ENCODE results near the gene CREB3L2. TPM values are rescaled to one million over a fixed set of nuclear protein-coding genes. Genes with fewer than 3 reads are reported as not detected.
"Not testable (repeated sequence)": the region's sequence is repeated elsewhere in the genome, so short reads cannot be mapped to it uniquely, and the experiment has no call there.

The CREB3L2 gene
- total RNA-seq, 4 donors from 2014 or later, result 33.1 to 59.1 (median 43.3) TPM

GRCh38 chr7:137983323-137984008 lies 18.4 kb downstream of the CREB3L2 start:
- Histone ChIP-seq H3K9me3 (no peaks in the 10 kb centered on the region), H3K27me3 (no peaks in the 10 kb centered on the region), H3K4me1 (peaks cover 20 to 97% (median 56%) of the 10 kb centered on the region in 3 donors), H3K36me3 (no peaks in the 10 kb centered on the region), H3K27ac (peak overlapping the region in 3 of 4 donors; percentile 30 to 74 (median 49)), H3K4me3 (no peak overlapping the region)
- ATAC-seq, result peak; percentile 35
- TF ChIP-seq POLR2AphosphoS5 (IDR thresholded peaks at IDR 0.05) (no peak), CTCF (IDR thresholded peaks at IDR 0.05) (no peak), POLR2A (IDR thresholded peaks at IDR 0.05) (no peak), EP300 (IDR thresholded peaks at IDR 0.05) (no peak)
- 61 to 76% methylated on average over 9 of the region's 12 CpGs for WGBS, 2 donors (ENCODE audit: low coverage in 1 of 2)

GRCh38 chr7:137982394-137982793 lies 19.5 kb downstream of the CREB3L2 start:
- peaks cover 17 to 97% (median 45%) of the 10 kb centered on the region in 3 donors for H3K4me1 ChIP-seq
- H3K27ac ChIP-seq, result peak overlapping the region in 2 of 4 donors; percentile 52 to 74
- WGBS, 2 donors (ENCODE audit: low coverage in 1 of 2), result 90 to 100% methylated on average over 1 to 5 of the region's 6 CpGs
- H3K4me3 ChIP-seq, H3K27me3 ChIP-seq, H3K9me3 ChIP-seq, H3K36me3 ChIP-seq, ATAC-seq: not testable (repeated sequence)

- no peaks in the 10 kb centered on the region for H3K9me3 ChIP-seq
- 44 to 78% methylated on average over 4 of the region's 4 CpGs for WGBS, 2 donors (ENCODE audit: low coverage in 1 of 2)
- peak overlapping the region; percentile 36 to 74 (median 48) for H3K27ac ChIP-seq
- no peaks in the 10 kb centered on the region for H3K36me3 ChIP-seq
- H3K27me3 ChIP-seq, result no peaks in the 10 kb centered on the region
- no peak for TF ChIP-seq CTCF (IDR thresholded peaks at IDR 0.05)
- TF ChIP-seq POLR2A (IDR thresholded peaks at IDR 0.05), result no peak
- TF ChIP-seq POLR2AphosphoS5 (IDR thresholded peaks at IDR 0.05), result no peak
- TF ChIP-seq EP300 (IDR thresholded peaks at IDR 0.05), result no peak
- ATAC-seq, result no peak
- peaks cover 12 to 97% (median 38%) of the 10 kb centered on the region in 3 donors for H3K4me1 ChIP-seq
- no peak overlapping the region for H3K4me3 ChIP-seq
These were observed 20.2 kb downstream of the CREB3L2 start for GRCh38 chr7:137981668-137982067.

GRCh38 chr7:137981175-137981574 lies 20.7 kb downstream of the CREB3L2 start:
- no peak for TF ChIP-seq EP300 (IDR thresholded peaks at IDR 0.05)
- TF ChIP-seq POLR2AphosphoS5 (IDR thresholded peaks at IDR 0.05), result peak; percentile 9
- TF ChIP-seq CTCF (IDR thresholded peaks at IDR 0.05), result no peak
- peaks cover 7 to 97% (median 34%) of the 10 kb centered on the region in 3 donors for H3K4me1 ChIP-seq

GRCh38 chr7:137980308-137980707 lies 21.6 kb downstream of the CREB3L2 start:
- ATAC-seq, result no peak
- Histone ChIP-seq H3K4me1 (peaks cover 6 to 97% (median 31%) of the 10 kb centered on the region in 3 donors), H3K27ac (peak overlapping the region in 3 of 4 donors; percentile 35 to 79 (median 74)), H3K9me3 (no peaks in the 10 kb centered on the region), H3K36me3 (no peaks in the 10 kb centered on the region), H3K27me3 (no peaks in the 10 kb centered on the region), H3K4me3 (no peak overlapping the region)
- no peak for TF ChIP-seq POLR2AphosphoS5 (IDR thresholded peaks at IDR 0.05)
- no peak for TF ChIP-seq POLR2A (IDR thresholded peaks at IDR 0.05)
- TF ChIP-seq CTCF (IDR thresholded peaks at IDR 0.05), result no peak
- no peak for TF ChIP-seq EP300 (IDR thresholded peaks at IDR 0.05)
- no CpG with 5 or more reads among the region's 2 CpGs for WGBS, 2 donors (ENCODE audit: low coverage in 1 of 2)

More at GRCh38 chr7:137981175-137981574, 20.7 kb downstream of the CREB3L2 start:
- no peak for ATAC-seq
- no peak overlapping the region for H3K4me3 ChIP-seq
- H3K27ac ChIP-seq, result peak overlapping the region; percentile 36 to 79 (median 60)
- H3K36me3 ChIP-seq, result no peaks in the 10 kb centered on the region
- H3K9me3 ChIP-seq, result no peaks in the 10 kb centered on the region
- no peaks in the 10 kb centered on the region for H3K27me3 ChIP-seq
